Measurements from ENCODE around the gene PDE2A. TPM values are rescaled to one million over a fixed set of nuclear protein-coding genes. Genes with fewer than 3 reads are reported as not detected.
A peak's percentile ranks its signal among the peaks of the same experiment; 100 is the strongest.

PDE2A gene
- total and polyA plus RNA-seq, 2 donors from 2014 or later, result 12.6 to 42.0 TPM

GRCh38 chr11:72639502-72640375 is 34.5 kb downstream of the PDE2A start:
- TF ChIP-seq, protein P1, sequence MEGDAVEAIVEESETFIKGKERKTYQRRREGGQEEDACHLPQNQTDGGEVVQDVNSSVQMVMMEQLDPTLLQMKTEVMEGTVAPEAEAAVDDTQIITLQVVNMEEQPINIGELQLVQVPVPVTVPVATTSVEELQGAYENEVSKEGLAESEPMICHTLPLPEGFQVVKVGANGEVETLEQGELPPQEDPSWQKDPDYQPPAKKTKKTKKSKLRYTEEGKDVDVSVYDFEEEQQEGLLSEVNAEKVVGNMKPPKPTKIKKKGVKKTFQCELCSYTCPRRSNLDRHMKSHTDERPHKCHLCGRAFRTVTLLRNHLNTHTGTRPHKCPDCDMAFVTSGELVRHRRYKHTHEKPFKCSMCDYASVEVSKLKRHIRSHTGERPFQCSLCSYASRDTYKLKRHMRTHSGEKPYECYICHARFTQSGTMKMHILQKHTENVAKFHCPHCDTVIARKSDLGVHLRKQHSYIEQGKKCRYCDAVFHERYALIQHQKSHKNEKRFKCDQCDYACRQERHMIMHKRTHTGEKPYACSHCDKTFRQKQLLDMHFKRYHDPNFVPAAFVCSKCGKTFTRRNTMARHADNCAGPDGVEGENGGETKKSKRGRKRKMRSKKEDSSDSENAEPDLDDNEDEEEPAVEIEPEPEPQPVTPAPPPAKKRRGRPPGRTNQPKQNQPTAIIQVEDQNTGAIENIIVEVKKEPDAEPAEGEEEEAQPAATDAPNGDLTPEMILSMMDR (IDR thresholded peaks at IDR 0.05; ENCODE audit: borderline replicate concordance, extremely low read depth, insufficient read depth), result no peak
- Histone ChIP-seq H3K9me3 (ENCODE audit: control insufficient read depth in 2 of 3, insufficient read depth in 1 of 3, low read length in 3 of 3) (no peaks in the 10 kb centered on the region), H3K36me3 (ENCODE audit: control insufficient read depth in 2 of 3, insufficient read depth in 3 of 3, low read length in 3 of 3) (no peaks in the 10 kb centered on the region), H3K27me3 (ENCODE audit: control insufficient read depth, insufficient read depth, low read length) (peaks cover 15% of the 10 kb centered on the region), H3K4me1 (ENCODE audit: control insufficient read depth in 2 of 3, insufficient read depth in 2 of 3, low read depth in 1 of 3, low read length in 3 of 3) (peaks cover 0 to 5% (median 0%) of the 10 kb centered on the region in 3 donors), H3K27ac (ENCODE audit: low read depth in 2 of 2, low read length in 2 of 2) (peak overlapping the region in 1 of 2 donors; percentile 48), H3K9ac (ENCODE audit: low read length in 3 of 3) (peak overlapping the region in 1 of 3 donors; percentile 30), H3K4me3 (ENCODE audit: low read length in 3 of 3) (peak overlapping the region in 2 of 3 donors; percentile 38 to 39)
- DNase-seq (peak in 1 of 5 donors; percentile 79), FAIRE-seq (no peak)
- intact Hi-C loops (cut with DNase I), result loop anchor here (5.0 kb wide), 1 partner anchor 52 kb away; no protein-coding TSS in a partner anchor

DNA sequence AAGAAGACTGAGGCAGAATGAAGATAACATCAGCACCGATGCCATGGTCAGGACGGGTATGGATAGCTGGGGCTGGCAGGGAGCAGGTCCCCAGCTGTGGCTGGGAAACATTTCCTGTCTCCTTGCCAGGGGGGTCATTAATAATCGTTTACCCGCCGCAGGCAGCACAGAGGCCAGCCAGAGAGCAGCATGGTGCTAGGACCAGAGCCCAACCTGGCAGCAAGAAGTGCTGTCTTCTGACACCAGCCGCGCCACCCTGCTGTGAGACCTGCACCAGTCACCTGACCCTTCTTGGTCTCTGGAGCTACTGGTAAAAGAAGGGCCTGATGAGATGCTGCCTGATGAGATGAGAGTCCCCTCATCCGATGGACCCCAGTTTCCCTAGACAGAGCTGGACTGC is 36.3 kb downstream of the PDE2A start:
- Histone ChIP-seq H3K9ac (ENCODE audit: low read length in 3 of 3) (no peak overlapping the region), H3K36me3 (ENCODE audit: control insufficient read depth in 2 of 3, insufficient read depth in 3 of 3, low read length in 3 of 3) (no peaks in the 10 kb centered on the region), H3K4me1 (ENCODE audit: control insufficient read depth in 2 of 3, insufficient read depth in 2 of 3, low read depth in 1 of 3, low read length in 3 of 3) (peaks cover 0 to 9% (median 3%) of the 10 kb centered on the region in 3 donors), H3K9me3 (ENCODE audit: control insufficient read depth in 2 of 3, insufficient read depth in 1 of 3, low read length in 3 of 3) (no peaks in the 10 kb centered on the region), H3K4me3 (ENCODE audit: low read length in 3 of 3) (no peak overlapping the region), H3K27ac (ENCODE audit: low read depth in 2 of 2, low read length in 2 of 2) (no peak overlapping the region), H3K27me3 (ENCODE audit: control insufficient read depth, insufficient read depth, low read length) (peaks cover 15% of the 10 kb centered on the region)
- DNase-seq, result no peak
- FAIRE-seq, result no peak
- TF ChIP-seq, protein P1 (IDR thresholded peaks at IDR 0.05; ENCODE audit: borderline replicate concordance, extremely low read depth, insufficient read depth), result no peak
- intact Hi-C loops (cut with DNase I), result no loop called here

DNA sequence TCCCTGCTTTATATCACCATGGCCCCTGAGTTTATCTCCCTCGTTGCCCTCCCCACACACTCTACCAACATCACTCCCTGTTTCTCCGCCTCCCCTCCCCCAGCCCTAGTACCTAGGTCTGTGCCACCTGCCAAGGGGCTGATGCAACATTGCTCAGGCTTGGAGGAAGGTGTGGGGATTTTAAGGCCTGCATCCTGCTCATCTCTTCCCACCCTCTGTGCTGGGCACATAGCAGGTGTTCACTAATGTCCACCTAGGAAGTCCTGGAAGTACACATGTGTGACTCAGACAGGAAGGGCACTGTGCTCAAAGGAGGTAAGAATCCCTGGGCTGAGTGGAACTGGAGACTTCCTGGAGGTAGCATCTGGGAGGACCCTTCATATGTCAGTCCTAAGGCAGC is 37.0 kb downstream of the PDE2A start:
- Histone ChIP-seq H3K4me3 (ENCODE audit: low read length in 3 of 3) (no peak overlapping the region), H3K9ac (ENCODE audit: low read length in 3 of 3) (no peak overlapping the region), H3K27ac (ENCODE audit: low read depth in 2 of 2, low read length in 2 of 2) (no peak overlapping the region), H3K27me3 (ENCODE audit: control insufficient read depth, insufficient read depth, low read length) (peaks cover 15% of the 10 kb centered on the region), H3K9me3 (ENCODE audit: control insufficient read depth in 2 of 3, insufficient read depth in 1 of 3, low read length in 3 of 3) (no peaks in the 10 kb centered on the region), H3K36me3 (ENCODE audit: control insufficient read depth in 2 of 3, insufficient read depth in 3 of 3, low read length in 3 of 3) (no peaks in the 10 kb centered on the region), H3K4me1 (ENCODE audit: control insufficient read depth in 2 of 3, insufficient read depth in 2 of 3, low read depth in 1 of 3, low read length in 3 of 3) (peaks cover 0 to 13% (median 3%) of the 10 kb centered on the region in 3 donors)
- intact Hi-C loops (cut with DNase I), result no loop called here
- TF ChIP-seq, protein P1 (IDR thresholded peaks at IDR 0.05; ENCODE audit: borderline replicate concordance, extremely low read depth, insufficient read depth), result no peak
- no peak for DNase-seq
- no peak for FAIRE-seq
